HG02571 (cell line): Measurements from ENCODE around the gene HSPB9.

Experiments
- ATAC-seq: cut with Tn5 transposase; IDR thresholded peaks from one replicate; pipeline ENCODE4 v1.9.1; 2021; ENCODE audit warnings: mild to moderate bottlenecking, moderate library complexity; ENCODE audit not compliant: unreplicated experiment

The HSPB9 gene

DNA sequence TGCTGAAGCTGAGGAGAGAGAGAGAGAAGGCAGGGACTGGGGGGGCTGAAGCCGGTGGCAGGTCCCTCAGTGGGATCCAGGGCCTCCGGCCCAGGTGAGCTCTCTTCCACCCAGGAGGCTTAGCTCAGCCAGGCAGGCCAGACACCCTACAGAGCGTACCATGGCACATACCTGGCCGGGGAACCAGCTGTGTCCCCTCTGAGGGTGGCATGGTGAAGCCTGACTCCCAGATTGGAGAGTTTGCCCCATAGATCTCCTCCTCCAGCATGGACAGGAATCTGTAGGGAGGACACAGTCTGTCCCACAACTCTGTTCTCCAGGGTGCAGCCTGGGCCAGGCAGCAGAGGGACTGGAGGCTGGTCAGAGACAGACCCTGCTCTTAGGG, 4.5 kb upstream of the HSPB9 start:
- ATAC-seq = no peak

DNA sequence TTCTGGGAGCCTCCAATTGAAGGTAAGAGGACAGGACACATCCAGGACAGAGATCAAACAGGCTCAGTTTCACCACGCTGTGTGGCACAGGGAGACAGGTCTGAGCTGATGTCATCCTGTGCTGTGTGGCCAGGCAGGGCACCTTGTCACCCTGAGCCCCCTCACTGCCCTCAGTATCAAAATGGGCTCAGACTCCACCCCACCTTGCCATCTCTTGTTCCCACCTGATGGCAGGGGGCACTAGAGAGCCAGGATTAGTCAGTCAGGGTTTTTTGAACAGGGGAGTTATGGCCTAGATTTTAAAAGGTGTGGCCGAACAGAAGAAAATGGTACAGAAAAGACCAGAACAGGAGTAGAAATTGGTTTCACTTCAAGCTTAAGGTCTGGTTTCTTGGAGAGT, 4.1 kb upstream of the HSPB9 start:
- no peak for ATAC-seq

DNA sequence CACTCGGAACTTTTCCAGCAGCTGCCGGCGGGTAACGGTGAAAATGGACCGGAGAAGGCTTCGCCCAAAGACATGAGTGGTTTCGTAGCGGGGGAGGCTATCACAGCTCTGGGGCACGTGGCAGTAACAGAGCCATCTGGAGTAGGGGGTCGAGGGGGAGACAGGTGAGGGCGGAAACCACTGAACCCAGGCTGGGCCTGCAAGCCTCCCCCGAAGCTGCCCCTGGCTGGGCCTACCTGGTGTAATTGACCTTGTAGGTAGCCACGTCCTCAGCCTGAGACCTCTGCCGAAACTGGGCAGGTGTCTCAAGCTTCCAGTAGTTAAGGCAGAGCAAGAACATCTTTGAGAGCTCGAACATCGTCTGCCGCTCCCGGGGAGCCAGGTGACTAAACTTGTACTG, 3.3 kb upstream of the HSPB9 start:
- no peak for ATAC-seq

DNA sequence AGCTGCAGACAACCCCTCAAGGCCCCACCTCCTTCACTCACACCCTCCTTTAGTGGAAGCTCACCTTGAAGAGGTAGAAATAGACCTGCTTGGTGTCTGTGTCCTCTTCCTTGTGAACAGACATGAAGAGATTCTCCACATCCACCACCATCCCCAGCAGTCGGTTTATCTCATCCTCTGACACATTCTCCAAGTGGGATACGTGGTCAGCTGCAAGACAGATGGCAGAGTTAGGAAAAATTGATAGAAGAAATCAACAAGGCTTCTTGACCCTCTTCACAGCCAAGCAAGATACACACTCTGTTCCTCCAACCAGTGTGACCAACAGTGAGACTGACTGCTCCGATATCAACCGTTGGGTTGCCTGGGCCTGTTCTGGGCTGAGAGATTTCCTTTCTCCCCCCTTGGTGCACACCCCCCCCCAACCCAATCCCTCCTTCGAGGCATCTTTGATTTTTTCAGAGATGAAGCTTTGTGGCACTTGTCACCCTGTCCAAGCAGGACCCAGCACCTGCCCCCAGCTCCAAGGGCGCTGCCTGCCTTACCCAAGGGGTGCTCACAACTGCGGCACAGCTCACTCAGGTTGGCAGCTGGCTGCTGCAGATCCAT, 2.3 kb upstream of the HSPB9 start:
- no peak for ATAC-seq

DNA sequence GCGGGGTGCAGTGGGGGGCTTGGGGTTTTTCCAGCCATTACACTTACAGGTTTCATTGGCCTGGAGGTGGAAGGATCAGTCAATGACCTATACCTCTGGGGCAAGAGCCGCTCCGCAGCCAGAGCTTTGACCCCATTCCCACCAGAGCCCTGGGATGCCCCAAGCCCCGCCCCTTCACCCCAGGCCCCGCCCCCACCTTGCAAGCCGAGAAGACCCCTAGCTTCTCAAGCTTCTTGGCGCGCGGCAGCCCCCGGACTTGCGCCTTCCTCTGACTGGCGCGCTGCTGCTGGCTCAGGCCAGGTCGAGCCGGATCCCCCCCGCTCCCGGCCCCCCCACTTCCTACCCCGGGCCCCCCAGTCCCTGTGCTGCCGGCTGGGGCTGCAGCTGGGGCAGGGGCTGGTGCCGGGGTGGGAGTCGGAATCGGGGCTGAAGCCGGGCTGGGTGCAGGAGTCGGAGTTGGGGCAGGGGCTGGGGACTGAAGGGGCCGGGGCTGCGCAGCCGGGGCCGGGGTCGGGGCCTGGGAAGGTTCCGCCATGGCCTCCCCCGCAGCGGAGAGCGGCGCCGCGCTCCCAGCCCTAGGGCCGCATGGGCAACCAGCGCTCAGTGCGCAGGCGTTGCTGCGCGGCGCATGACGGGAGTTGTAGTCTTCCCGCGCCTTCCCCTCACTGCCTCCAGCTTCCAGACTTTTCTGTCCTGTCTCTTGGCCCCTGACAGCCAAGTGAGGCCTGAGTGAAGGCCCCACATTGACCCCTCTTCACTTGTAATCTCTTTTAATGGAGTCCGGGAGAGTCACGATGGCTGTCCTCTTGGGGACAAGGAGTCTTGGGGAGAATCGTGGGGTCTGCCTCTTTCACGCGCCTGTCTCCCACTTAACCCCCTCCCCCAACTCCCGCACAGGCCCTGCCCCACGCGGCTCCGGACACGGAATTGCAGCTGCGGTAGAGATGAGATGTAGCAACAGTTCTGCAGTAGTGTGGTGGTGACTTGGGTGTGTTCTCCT, 1.5 kb upstream of the HSPB9 start, which contains the start of gene KAT2A:
TSS of gene KAT2A (minus strand) at position 598 of the 1,000 bp plus-strand sequence. CDS start at position 535, 63 bp downstream.
- peak; percentile 66 for ATAC-seq

DNA sequence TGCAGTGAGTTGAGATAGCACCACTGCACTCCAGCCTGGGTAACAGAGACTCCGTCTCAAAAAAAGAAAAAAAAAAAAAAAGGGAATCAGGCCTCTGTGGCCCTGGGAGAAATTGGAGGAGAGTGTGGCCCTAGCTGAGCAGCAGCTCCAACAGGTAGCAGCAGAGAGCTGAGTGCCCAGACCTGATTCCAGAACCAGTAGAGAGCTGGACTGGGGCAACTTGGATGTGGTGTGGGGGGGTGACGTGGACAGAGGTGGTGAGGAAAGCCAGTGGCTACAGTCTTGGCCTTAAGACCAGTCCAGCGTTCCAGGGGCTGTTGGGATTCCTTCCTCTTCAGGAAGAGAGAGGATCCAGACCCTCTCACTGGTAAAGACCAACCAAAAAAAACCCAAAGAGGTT, 1.7 kb downstream of the HSPB9 start:
- ATAC-seq = no peak

DNA sequence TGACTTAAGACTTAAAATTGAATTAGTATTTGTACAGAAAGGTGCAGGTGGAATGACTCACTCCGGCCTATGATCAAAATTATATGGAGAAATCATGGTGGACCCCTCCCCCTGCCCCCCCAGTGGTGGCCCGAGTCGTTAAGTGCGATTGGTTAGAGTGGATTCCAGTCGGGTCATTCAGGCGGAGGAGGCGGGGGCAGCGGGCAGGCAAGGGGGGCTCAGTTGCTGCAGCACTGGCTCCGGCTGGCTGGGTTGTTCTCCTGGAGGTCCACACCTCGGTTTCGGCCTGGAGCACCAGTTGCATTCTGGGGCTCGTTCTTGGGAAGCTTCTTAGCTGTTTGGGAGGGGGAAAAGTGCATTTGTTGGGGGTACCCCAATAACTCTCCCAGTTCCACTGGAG, 3.0 kb downstream of the HSPB9 start:
- no peak for ATAC-seq

DNA sequence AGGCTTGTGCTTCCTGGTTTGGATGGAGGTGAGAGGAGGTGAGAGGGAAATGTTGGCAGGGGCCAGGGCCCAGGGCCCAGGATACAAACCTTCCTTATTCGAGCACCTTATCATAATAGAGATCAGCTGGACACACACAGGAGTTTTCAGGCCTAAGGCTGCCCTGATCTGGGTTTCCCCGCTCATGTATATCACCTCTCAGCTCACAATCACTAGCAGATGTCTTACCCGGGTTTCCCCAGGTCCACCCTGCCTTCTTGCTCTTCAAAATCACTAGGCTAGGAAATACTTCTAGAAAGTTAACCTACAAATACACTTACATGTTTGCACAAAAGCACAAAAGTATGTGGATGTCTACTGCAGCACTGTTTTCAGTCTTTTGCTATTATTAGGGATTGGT, 4.2 kb downstream of the HSPB9 start:
- ATAC-seq = no peak

DNA sequence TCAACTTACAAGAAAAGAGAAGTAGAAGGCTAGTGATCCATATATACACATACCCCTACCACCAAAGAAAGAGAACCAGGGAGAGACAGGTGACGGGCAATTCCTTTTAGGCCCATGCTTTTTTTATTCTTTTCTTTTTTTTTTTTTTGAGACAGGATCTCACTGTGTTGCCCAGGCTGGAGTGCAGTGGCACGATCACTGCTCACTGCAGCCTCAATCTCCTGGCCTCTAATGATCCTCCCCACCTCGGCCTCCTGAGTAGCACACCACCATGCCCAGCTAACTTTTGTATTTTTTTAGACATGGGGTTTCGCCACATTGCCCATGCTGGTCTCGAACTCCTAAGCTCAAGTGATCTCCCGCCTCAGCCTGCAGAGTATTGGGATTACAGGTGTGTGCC, 4.8 kb downstream of the HSPB9 start:
- ATAC-seq = no peak

DNA sequence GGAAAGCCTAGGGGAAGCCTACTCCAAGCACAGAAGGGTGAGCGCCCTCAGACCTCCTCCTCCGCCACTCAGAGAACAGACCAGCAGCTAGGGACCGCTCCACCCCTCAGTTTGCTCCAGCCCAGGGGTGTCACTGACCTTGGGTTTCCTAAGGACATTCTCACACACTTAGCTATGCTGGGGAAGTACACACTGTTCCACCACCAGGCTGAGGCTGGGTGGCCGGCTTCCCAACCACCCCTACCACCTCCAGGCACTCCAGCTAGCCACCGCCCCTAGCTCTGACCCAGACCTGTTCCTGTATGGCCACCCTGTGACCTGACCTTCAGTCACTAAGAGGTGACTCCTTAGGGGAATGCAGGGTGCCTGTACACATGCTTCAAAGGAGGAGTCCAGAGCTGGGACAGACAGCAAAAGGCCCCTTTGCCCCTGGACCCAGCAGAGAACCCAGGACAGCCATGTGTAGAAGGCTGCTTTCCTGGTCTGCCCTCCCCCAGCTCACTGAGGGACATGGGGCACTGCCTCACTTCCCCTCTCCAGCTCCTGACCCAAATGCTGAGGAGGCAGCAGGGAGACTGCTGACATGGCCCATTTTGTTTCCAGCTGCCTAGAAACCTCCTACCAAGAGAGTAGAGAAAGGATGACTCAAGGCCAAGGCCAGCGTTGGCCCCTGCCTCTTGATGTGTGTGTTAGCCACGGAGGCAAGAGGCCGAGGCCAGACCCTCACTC, 6.7 kb downstream of the HSPB9 start:
- no peak for ATAC-seq

DNA sequence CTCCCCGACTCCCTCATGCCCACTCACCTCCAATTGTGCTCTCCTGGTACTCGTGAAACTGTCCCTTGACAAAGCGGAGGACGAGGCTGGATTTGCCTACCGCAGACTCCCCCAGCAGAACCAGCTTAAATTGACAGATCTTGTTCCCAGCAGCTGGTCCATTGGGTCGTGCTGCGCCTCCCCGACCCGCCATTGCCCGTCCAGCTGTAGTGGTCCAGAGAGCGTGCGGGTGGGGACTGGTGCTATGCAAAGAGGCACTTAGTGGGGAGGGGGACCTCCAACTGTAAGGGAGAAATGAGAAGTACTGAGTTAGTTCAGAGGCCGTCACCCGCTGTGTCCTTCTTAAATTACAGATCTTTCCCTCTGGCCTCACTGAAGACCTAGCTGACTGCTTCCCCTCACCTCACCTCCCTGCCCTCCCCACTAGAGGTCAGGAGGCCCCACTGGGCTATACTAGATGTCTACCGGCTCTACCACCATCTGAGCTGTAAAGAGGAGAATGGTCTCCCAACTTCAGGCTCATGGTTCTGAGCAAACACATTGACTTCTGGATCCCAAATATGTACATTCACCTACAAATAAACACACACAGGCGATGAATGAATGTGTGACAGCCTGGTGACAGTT, 7.8 kb downstream of the HSPB9 start:
- ATAC-seq = no peak

DNA sequence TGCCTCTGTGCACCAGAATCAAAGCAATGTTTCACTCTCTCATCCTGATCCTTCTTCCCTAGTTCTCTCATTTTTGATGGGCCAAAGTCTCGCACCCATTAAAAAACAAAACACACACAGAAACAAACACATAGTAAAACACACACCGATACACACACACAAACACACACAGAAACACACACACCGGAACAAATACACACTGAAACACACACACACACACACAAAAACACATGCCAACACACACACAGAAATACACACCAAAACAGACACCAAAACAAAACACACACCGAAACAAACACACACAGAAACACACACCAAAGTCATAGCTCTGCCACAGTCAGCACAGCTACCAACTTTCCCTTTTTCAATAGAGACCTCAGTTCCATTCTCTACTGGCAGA, 8.6 kb downstream of the HSPB9 start:
- ATAC-seq = no peak

DNA sequence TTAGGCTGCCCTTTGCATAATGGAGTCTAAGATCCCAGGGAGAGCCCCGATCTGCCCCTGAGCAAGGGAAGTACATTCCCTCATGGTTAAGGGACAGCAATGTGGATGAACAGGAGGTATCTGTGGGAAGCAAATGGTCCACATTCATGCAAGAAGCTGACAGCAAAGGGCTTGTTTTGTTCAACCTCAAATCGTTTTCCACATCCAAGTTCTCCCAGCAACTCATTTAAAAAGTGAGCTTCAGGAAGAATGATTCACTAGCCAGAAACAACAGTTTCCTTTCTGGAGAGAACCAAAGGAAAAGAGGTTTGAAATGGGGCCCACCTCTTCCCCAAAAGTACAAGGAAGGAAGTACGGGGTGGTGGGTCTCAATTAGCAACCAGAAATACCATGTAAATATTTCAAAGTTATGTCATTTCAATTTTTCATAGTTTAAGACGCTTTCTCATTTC, 9.4 kb downstream of the HSPB9 start:
- no peak for ATAC-seq

DNA sequence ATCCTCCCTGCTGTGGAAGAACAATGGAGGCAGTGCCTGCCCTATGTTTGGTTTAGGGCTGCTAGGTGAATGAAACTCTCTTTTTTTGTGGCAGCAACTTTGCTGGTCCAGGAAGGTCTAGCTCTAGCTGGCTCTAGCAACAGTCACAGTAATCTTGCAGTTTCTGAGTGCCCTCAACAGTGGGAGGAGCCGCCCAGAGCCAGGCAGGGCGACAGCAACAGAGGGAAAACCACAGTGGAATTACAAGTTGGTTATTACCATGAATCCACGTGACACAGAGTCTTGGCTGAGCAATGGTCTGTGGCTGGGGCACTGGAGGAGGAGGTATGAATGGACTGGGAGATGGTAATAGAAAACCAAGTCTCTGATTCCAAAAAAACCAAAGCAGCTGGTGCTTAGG, 10.3 kb downstream of the HSPB9 start:
- no peak for ATAC-seq

DNA sequence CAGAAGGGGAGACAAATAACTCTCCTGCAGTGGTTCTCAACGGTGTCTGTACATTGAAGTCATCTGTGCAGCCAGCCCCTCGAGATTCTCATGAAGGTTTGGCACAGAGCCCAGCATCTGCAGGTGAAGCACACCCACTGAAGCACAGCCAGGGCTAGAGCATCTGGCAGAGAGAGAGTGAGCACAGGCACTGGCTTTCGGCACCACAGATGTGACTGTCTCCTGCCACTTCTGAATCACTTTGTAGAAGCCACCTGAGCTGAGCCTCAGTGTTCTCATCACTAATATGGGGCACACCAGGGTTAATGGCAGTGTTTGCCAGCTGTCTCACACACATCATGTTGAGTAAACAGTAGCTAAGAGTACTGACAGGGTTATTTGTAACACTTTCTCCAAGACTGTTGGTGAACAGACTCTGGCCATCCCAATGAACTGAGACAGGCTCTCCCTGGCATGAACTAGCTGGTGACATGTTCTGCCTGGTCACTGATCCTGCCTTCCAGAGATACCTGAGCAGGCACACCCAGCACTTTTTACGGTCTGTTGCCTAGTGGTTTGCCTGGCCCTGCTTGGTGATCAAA, 10.9 kb downstream of the HSPB9 start:
- ATAC-seq = no peak

DNA sequence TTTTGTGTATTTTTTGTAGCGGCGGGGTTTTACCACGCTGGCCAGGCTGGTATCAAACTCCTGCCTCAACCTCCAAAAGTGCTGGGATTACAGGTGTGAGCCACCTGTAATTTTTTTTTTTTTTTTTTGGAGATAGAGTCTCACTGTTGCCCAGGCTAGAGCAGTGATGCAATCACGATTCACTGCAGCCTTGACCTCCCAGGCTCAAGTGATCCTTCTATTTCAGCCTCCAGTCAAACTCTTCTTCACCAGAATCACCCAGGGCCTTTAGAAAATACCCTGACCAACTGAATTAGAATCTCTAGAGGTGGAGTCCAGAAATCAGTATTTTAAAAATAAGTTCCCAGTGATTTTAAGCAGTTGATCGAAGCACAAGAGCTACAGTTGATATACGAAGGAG, 12.5 kb downstream of the HSPB9 start:
- no peak for ATAC-seq

DNA sequence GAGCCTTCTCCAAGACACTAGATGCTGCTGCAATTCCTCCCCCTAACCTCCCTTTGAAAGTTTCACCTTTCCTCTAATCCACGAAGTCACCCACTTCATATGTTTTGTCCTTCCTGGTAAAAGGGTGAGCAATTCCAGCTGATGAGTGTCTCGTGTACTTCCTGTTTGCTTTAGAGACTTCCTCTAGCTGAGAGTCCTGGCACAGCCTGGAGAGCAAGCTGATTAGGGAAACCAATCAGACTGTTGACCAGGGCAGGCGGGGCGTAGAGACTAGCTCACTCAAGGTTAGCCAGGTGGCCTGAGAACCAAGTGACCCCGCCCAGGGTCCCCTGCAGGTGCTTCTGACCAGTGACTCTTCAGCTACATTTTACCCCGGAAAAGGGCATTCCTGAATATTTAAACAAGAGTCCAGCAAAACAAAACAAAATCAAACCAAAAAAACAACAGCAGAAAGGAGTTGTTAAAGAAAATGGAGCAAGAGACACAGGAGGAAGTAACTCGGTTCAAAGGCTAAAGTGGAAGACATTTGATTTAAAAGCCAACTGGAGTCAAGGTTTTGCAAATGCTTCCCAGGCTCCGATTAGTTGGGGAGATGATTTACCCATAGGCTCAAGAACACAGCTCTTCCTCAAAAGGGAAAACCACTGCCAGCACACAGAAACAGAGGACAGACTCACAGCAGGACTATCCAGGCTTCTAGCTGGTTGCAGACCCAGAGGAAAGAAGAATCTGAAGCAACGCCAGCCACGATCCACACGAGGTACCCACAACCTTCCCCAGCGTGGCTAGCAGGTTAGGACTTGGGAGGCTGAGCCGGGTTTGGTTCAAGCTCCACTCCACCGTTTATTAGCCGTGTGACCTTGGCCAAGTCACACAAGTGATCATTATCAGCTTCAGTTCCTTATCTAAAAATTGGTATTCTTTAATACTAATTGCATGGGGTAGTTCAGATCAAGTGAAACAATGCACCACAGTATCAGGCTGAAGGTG, 13.4 kb downstream of the HSPB9 start:
- no peak for ATAC-seq

DNA sequence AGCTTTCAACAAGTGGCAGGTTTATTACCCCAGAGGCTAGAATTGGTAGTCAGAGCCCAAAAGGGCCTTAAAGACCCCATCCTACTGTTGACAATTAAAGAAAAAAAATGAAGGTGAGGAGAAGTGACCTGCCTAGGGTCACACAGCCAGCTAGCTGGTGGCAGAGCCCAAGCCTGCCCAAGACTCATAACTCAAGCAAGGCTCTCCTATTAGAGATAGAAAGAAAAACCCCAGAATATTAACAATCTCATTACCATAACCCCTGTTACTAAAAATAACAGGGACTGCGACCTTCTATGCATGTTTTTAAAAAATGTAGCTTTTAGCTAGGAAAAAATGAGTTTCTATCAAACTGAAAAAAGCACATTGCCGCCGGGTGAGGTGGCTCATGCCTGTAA, 14.0 kb downstream of the HSPB9 start:
- ATAC-seq = no peak

DNA sequence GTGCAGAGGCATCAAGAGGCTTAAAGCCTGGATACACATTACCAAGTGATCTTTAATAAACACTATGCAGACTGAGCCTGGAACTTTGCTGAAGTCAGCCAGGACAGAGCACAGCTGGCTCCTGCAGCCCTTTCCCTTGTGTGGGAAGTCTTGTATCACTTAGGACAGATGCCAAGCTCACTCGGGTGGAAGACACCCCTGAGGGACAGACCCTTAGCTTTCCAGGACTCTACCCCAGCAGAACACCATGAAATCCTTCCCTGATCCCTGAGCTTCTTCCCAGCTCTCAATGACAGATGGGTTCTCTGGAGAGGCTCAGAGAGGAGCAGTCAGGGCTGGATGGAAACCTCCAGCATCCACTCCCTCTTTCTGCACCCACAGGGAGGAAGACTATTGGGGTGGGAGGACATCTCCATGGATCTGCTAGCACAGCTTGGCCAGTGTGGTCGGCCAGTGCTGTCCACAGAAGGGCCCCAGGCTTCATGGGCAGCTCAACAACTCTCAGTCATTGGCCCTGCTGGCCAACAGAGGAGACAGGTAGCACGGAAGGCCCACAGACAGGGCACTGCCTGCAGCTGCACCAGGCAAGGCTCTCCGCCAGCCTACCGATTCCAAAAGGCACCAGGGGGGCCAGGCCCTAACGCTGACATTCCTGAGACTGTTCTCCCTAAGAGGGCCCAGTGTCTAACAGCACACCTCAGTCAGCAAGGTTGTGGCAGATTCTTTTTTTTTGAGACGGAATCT, 16.3 kb downstream of the HSPB9 start:
- ATAC-seq = no peak
